A549 (cell line): Measurements from ENCODE around the gene LRRC61. TPM values are rescaled to one million over a fixed set of nuclear protein-coding genes. Genes with fewer than 3 reads are reported as not detected.

ENCODE experiments used
- ATAC-seq, 2 experiments: fragments of 200-7000 bp in 1 of 2; fragments of >200 bp in 1 of 2; cut with Nextera tagmentation in 1 of 2; cut with Tn5 transposase in 1 of 2; 3 replicates each; pipeline versions ENCODE4 v1.8.0 to v1.9.1; 2018 to 2020; ENCODE audit warnings: mild to moderate bottlenecking in 1 of 2, moderate library complexity in 1 of 2
- CTCF ChIA-PET: fragments of 300-600 bp; sonication (Branson Sonifier 250); formaldehyde crosslinking; extraction: SDS; loops from one replicate; lab custom pipeline; 2021; ENCODE audit warnings: antibody characterized with exemption, inconsistent platforms; lab: Yijun Ruan, JAX
- POLR2A ChIA-PET: fragments of 350-600 bp; formaldehyde crosslinking; extraction: SDS; loops from one replicate; lab custom pipeline; 2021; ENCODE audit warnings: antibody characterized with exemption, inconsistent platforms; lab: Yijun Ruan, JAX
- DNase-seq, 2 experiments: peaks; one replicate each; pipeline versions ENCODE4 v3.0.0 to v3.0.0-alpha.2; 2011 to 2016; ENCODE audit warnings: low read depth in 1 of 2, low spot score in 1 of 2
- FAIRE-seq: peaks from 2 replicates; lab custom pipeline; 2011; peaks lifted over from hg19 to GRCh38; lab: Jason Lieb, UNC
- H3K27ac ChIP-seq, 2 experiments: fragments of >200 bp; sonication (Bioruptor Twin); formaldehyde crosslinking; 3 replicates each; pipeline ENCODE4 v1.5.1; 2016 to 2017
- H3K4me1 ChIP-seq: fragments of >200 bp; sonication (Bioruptor Twin); formaldehyde crosslinking; 3 replicates; pipeline ENCODE4 v1.6.1; 2016
- H3K4me2 ChIP-seq: fragments of >200 bp; sonication (Bioruptor Twin); formaldehyde crosslinking; 3 replicates; pipeline ENCODE4 v1.6.1; 2016
- H3K4me3 ChIP-seq: fragments of >200 bp; sonication (Bioruptor Twin); formaldehyde crosslinking; 3 replicates; pipeline ENCODE4 v1.5.1; 2016
- H3K9me3 ChIP-seq: fragments of >200 bp; sonication (Bioruptor Twin); formaldehyde crosslinking; 3 replicates; pipeline ENCODE4 v1.6.1; 2016
- EHF ChIP-seq: fragments of 250-450 bp; sonication (Bioruptor Pico); IDR thresholded peaks from 2 replicates; pipeline ENCODE4 v1.5.0; 2020; ENCODE audit warnings: mild to moderate bottlenecking
- GATA3 ChIP-seq: IDR thresholded peaks from 2 replicates; pipeline ENCODE4 v1.6.1; 2012; ENCODE audit warnings: borderline replicate concordance
- HDAC2 ChIP-seq: fragments of 200-600 bp; sonication (generic); IDR thresholded peaks from 2 replicates; pipeline ENCODE4 v1.6.1; 2016
- HOXB13 ChIP-seq: fragments of 250-450 bp; sonication (Bioruptor Pico); IDR thresholded peaks from 2 replicates; pipeline ENCODE4 v1.5.0; 2020; ENCODE audit warnings: low read depth, mild to moderate bottlenecking, moderate library complexity
- HOXB5 ChIP-seq: fragments of 250-450 bp; sonication (Bioruptor Pico); IDR thresholded peaks from 2 replicates; pipeline ENCODE4 v1.5.0; 2020; ENCODE audit warnings: mild to moderate bottlenecking, moderate library complexity
- JUN ChIP-seq, 2 experiments: fragments of >200 bp; sonication (Bioruptor Twin); formaldehyde crosslinking; IDR thresholded peaks; 2 replicates in 1 of 2; 3 replicates in 1 of 2; pipeline ENCODE4 v1.6.1; 2016 to 2017
- JUNB ChIP-seq: fragments of >200 bp; sonication (Bioruptor Twin); formaldehyde crosslinking; IDR thresholded peaks from 2 replicates; pipeline ENCODE4 v1.6.1; 2016
- MYC ChIP-seq: IDR thresholded peaks from 2 replicates; pipeline ENCODE4 v1.6.1; 2012; ENCODE audit warnings: mild to moderate bottlenecking, inconsistent platforms, low read length, improper control_type of control experiment, borderline replicate concordance
- PHF8 ChIP-seq: fragments of 200-600 bp; sonication (generic); IDR thresholded peaks from 2 replicates; pipeline ENCODE4 v1.6.1; 2016; ENCODE audit warnings: low read depth, mild to moderate bottlenecking, antibody characterized with exemption, moderate library complexity, borderline replicate concordance
- POLR2A ChIP-seq: IDR thresholded peaks from 2 replicates; pipeline ENCODE4 v1.6.1; 2012; ENCODE audit warnings: mild to moderate bottlenecking, low read length
- RAD21 ChIP-seq, 2 experiments: fragments of >200 bp in 1 of 2; sonication (Bioruptor Twin) in 1 of 2; formaldehyde crosslinking in 1 of 2; IDR thresholded peaks in 1 of 2; conservative IDR thresholded peaks in 1 of 2; 2 replicates in 1 of 2; 3 replicates in 1 of 2; pipeline ENCODE4 v1.6.1; 2012 to 2018; ENCODE audit warnings: inconsistent platforms in 1 of 2
- REST ChIP-seq: fragments of 200-600 bp; sonication (generic); IDR thresholded peaks from 2 replicates; pipeline ENCODE4 v1.6.1; 2016; ENCODE audit warnings: antibody characterized with exemption, mild to moderate bottlenecking, moderate library complexity
- RNF2 ChIP-seq: fragments of 200-600 bp; sonication (generic); IDR thresholded peaks from 2 replicates; pipeline ENCODE4 v1.6.1; 2016; ENCODE audit warnings: low read depth, mild to moderate bottlenecking, antibody characterized with exemption, moderate library complexity, borderline replicate concordance
- SMC3 ChIP-seq: fragments of >200 bp; sonication (Bioruptor Twin); formaldehyde crosslinking; IDR thresholded peaks from 3 replicates; pipeline ENCODE4 v1.6.1; 2018; ENCODE audit warnings: inconsistent platforms
- TFCP2L1 ChIP-seq: fragments of 250-450 bp; sonication (Bioruptor Pico); IDR thresholded peaks from 2 replicates; pipeline ENCODE4 v1.5.0; 2021; ENCODE audit warnings: mild to moderate bottlenecking
- USF2 ChIP-seq: fragments of 450-650 bp; IDR thresholded peaks from 2 replicates; pipeline ENCODE4 v1.6.1; 2014; ENCODE audit warnings: antibody characterized with exemption
- ZFP36 ChIP-seq: fragments of 450-650 bp; IDR thresholded peaks from 2 replicates; pipeline ENCODE4 v1.6.1; 2014; ENCODE audit warnings: borderline replicate concordance; ENCODE audit not compliant: partially characterized antibody
- ZSCAN20 ChIP-seq: fragments of 250-450 bp; sonication (Bioruptor Pico); IDR thresholded peaks from 2 replicates; pipeline ENCODE4 v1.8.0; 2022; ENCODE audit warnings: mild to moderate bottlenecking, moderate library complexity
- WGBS: methylation state at CpG from one replicate; pipeline ENCODE4 v1.1.6; 2017; ENCODE audit errors: missing lambda C conversion rate; 5-methylcytosine and 5-hydroxymethylcytosine counted together
- polyA plus RNA-seq, 4 experiments: library from polyadenylated mRNA; depleted of rRNA in 3 of 4; stranded (reverse); fragments of >200 nt; fragmentation: RNase III in 1 of 4; extraction: RNeasy Plus Mini Kit Qiagen cat#74134 plus additional on column Dnase treatment in 1 of 4; gene quantifications; 2 replicates in 3 of 4; 3 replicates in 1 of 4; pipeline ENCODE4 v1.2.3, GENCODE V29; 2011 to 2017

Gene LRRC61
- polyA plus RNA-seq, 2 of the 4 experiments (the other 2 are of a cell fraction): 0.19 to 0.22 TPM

- peak; percentile 32; the same call in 1 of the 2 replicates for TF ChIP-seq HOXB5 (CRISPR knock-in tag)
- peak; percentile 68; the same call in 1 of the 2 replicates for TF ChIP-seq HDAC2
- TF ChIP-seq JUN (IDR thresholded peaks at IDR 0.05): peak; percentile 80 to 88; a peak in 4 of 5 replicates
- TF ChIP-seq RNF2: peak; percentile 98; the same call in 1 of the 2 replicates
- peak; percentile 93 for TF ChIP-seq MYC
- TF ChIP-seq PHF8: peak; percentile 94
- TF ChIP-seq ZSCAN20 (CRISPR knock-in tag): 0 out of 2 replicates have a peak, but pooled peaks have one; percentile 23
- no peak for TF ChIP-seq RAD21 (conservative IDR thresholded peaks at IDR 0.05 in 1 of 2, IDR thresholded peaks at IDR 0.05 in 1 of 2)
- peak; percentile 48; the same call in 1 of the 2 replicates for TF ChIP-seq HOXB13 (CRISPR knock-in tag)
- no peak for TF ChIP-seq REST
- peak; percentile 18; the same call in 1 of the 3 replicates for TF ChIP-seq SMC3
- peak; percentile 43 for TF ChIP-seq POLR2A
- TF ChIP-seq ZFP36: no peak
- no peak for TF ChIP-seq TFCP2L1
- TF ChIP-seq GATA3: peak; percentile 26
- peak; percentile 47 for TF ChIP-seq EHF (CRISPR knock-in tag)
Observed at GRCh38 chr7:150368096-150368883, 45.1 kb downstream of the LRRC61 start, which contains the start of gene REPIN1 (continued).

- DNase-seq: peak; percentile 78 to 79
- POLR2A ChIA-PET: interaction anchor here (0.6 to 3.1 kb wide), 7 partner anchors 9 to 597 kb away, joined by 3 to 44 read pairs (median 4); a partner anchor contains a TSS
- Histone ChIP-seq H3K4me3 (peak overlapping the region; percentile 96), H3K4me1 (peaks cover 19% of the 10 kb centered on the region; the same call in 2 of the 3 replicates), H3K9me3 (no peaks in the 10 kb centered on the region), H3K27ac (peak overlapping the region; percentile 96 to 100), H3K4me2 (peak overlapping the region; percentile 100)
- 0% methylated on average over 16 of the region's 58 CpGs for WGBS
- peak; percentile 68 to 84 for ATAC-seq
- no peak for FAIRE-seq
- no peak for TF ChIP-seq USF2
- no peak for TF ChIP-seq SMC3
- TF ChIP-seq JUN (IDR thresholded peaks at IDR 0.05): peak in 1 of 2 experiments; percentile 53; a peak in 3 of 5 replicates
- no peak for TF ChIP-seq JUNB
- CTCF ChIA-PET: interaction anchor here (1.0 to 6.7 kb wide), 7 partner anchors 9 to 590 kb away, joined by 3 to 44 read pairs (median 4); no protein-coding TSS in a partner anchor
Observed at GRCh38 chr7:150368884-150369747, 46.0 kb downstream of the LRRC61 start.
